HG02981 (cell line): ENCODE results near the gene SMCO2.

Source experiments
- ATAC-seq: cut with Tn5 transposase; IDR thresholded peaks from one replicate; pipeline ENCODE4 v1.9.1; 2021; ENCODE audit warnings: mild to moderate bottlenecking, moderate library complexity; ENCODE audit not compliant: unreplicated experiment

Gene SMCO2

GRCh38 chr12:27451036-27451825, 4.7 kb downstream of the SMCO2 start:
- ATAC-seq = no peak

- ATAC-seq = no peak
Observed at GRCh38 chr12:27453421-27453820, 6.9 kb downstream of the SMCO2 start.

DNA sequence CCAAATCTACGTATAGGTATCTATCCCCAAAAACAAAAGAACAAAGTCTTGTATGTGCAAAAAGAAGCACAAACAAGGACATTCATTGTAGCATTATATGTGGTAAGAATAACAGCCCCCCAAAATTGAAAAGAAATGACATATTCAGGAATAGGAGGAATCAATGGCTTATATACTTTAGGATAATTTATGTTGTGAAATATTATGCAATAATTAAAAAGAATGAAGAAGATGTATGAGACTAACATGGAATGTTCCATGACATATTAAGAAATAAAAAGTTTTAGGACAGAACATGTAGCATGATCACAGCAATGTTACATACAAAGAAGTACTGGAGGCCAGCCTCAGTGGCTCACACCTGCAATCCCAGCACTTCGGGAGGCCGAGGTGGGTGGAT, 9.1 kb downstream of the SMCO2 start:
- ATAC-seq = no peak

- no peak for ATAC-seq
Observed at GRCh38 chr12:27456618-27457017, 10.1 kb downstream of the SMCO2 start.

DNA sequence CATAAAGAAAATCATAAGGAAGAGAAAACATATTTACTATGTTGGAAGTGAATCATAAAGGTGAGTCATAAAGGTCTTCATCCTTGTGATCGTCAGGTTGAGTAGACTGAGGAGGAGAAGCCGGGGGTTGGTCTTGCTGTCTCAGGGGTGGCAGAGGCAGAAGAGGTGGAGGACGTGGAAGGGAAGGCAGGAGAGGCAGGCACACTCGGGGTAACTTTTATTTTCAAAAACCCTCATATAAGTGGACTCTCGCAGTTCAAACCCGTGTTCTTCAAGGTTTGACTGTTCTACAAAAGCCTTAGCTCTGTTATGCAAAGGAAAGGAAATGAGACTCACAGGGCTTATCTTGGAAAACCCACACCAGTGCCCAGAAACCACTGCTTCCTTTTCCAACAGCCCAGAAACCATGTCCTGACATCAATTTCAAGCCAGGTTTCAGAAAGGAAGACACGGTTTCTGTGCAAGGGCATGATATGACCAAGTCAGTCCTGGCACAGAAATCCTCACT, 14.0 kb downstream of the SMCO2 start:
- ATAC-seq = no peak

GRCh38 chr12:27462151-27462694, 15.7 kb downstream of the SMCO2 start:
- ATAC-seq = no peak

GRCh38 chr12:27462851-27463250, 16.3 kb downstream of the SMCO2 start:
- no peak for ATAC-seq

DNA sequence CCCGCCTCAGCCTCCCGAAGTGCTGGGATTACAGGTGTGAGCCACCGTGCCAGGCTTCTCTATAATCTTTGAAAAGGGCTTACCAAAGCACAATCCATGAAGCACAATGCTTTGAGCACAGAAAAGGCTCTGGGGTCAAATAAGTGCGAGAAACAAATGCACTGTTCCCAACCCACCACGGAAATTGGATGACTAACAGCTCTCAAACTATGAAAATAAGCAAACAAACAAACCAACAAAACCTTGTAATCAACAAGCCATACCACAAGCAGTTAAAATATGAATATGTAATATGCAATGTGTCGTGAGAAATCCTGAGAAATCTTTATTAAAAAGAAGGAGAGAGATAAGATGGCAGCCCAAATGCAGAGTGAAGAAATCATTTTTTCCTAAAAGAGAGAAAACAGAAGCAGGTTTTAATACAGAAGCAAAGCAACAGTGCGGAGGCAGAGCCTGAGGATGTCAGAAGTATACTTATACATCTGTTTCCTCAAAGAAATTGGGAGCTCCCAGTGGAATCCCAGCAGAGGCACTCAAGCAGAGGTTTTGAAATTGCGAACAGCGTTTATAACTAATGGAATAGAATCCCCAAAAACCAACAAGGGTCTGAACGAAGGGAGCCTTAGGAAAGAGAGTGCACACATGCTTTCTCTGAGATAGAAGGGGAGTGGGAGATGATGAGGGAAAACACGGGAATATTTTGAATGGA, 17.1 kb downstream of the SMCO2 start:
- ATAC-seq = no peak

DNA sequence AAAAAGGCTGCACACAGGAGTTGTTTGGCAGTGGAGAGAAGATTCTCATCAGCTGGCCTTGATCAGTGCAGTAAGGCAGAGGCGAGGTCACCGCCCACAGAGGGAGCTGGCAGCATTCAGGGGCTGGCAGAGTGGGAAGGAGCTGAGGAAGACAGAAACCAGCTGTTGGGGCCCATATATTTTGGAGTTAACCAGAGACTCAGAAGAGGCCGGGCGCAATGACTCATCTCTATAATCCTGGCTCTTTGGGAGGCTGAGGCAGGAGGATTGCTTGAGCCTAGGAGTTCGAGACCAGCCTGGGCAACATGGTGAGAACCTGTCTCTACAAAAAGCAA, 17.7 kb downstream of the SMCO2 start:
- no peak for ATAC-seq

- ATAC-seq = no peak
Observed at GRCh38 chr12:27467641-27468040, 21.1 kb downstream of the SMCO2 start.

DNA sequence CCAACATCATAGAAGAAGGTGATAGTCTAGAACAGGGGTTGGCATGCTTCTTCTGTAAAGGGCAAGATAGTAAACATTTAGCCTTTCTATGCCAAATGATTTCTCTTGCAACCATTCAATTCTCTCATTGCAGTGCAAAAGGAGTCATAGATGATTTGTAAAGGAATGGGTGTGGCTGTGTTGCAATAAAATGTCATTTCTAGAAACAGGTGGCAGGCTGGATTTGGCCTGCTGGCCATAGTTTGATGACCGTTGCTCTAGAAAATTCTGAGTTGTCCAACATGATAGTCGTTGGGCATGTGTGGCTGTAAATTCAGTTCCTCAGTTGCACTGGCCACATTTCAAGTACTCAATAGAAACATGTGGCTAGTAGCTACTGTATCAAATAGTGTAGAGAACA, 21.7 kb downstream of the SMCO2 start:
- no peak for ATAC-seq

- ATAC-seq = no peak
Observed at GRCh38 chr12:27469176-27469736, 22.7 kb downstream of the SMCO2 start.

GRCh38 chr12:27472604-27473003, 26.1 kb downstream of the SMCO2 start:
- ATAC-seq = no peak

GRCh38 chr12:27474344-27474743, 27.8 kb downstream of the SMCO2 start:
- no peak for ATAC-seq

GRCh38 chr12:27477049-27477448, 30.5 kb downstream of the SMCO2 start:
- ATAC-seq = no peak

GRCh38 chr12:27478949-27479348, 32.4 kb downstream of the SMCO2 start:
- no peak for ATAC-seq

- no peak for ATAC-seq
Observed at GRCh38 chr12:27480016-27480415, 33.5 kb downstream of the SMCO2 start.

DNA sequence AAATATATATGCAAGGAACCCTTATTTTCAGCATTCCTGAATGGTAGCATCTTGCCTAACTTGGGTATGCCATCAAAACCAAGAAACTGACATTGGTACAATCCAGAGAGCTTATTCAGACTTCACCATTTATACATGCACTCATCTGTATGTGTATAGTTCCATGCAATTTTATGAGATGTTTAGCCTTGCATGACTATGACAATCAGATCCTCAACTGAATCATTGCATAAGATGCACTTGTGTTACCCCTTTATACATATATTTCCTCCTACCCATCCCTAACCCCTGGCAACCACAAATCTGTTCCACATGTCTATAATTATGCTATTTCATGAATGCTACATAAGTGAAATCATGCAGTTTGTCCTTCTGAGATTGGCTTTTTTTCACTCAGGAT, 40.4 kb downstream of the SMCO2 start:
- ATAC-seq = no peak

- ATAC-seq = no peak
Observed at GRCh38 chr12:27488479-27488878, 41.9 kb downstream of the SMCO2 start.

DNA sequence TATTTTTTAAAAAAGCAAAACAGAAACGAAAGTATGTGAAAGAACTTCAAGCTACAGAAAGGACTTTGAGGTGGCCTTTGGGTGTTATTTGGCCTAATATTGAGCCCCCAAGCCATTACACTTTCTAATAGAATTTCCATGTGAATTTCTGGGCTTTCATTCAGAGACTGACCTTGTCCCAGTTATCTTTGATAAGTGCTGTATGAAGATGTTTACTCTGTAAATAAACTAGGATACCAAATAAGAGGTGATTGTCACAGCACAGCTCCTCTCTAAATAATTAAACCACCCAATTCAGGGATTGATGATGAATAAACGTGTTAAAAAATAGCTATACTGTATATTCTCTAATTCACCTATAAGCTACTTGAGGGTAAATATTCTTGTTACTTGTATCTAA, 44.7 kb downstream of the SMCO2 start:
- ATAC-seq = no peak

- ATAC-seq = no peak
Observed at GRCh38 chr12:27493260-27493940, 46.9 kb downstream of the SMCO2 start.
